Astrocyte of the spinal cord (primary cell): Measurements from ENCODE around the gene SYP.
"Not testable (repeated sequence)": the region's sequence is repeated elsewhere in the genome, so short reads cannot be mapped to it uniquely, and the experiment has no call there.

Experiments used
- DNase-seq: peaks from one replicate; pipeline ENCODE4 v3.0.0; 2011; ENCODE audit warnings: low read depth, low spot score
- H3K4me3 ChIP-seq: 2 replicates; pipeline ENCODE4 v1.5.1; 2011; ENCODE audit warnings: low read depth, mild to moderate bottlenecking, low read length, moderate library complexity
- CTCF ChIP-seq: IDR thresholded peaks from 2 replicates; pipeline ENCODE4 v1.5.1; 2012; ENCODE audit warnings: low read depth, mild to moderate bottlenecking, low read length, inconsistent platforms
- in situ Hi-C: cut with HindIII; loops from 2 replicates; pipeline ENCODE4 v1.10.0; 2017; ENCODE audit warnings: low sequenced_read_pairs

The SYP gene

GRCh38 chrX:49175435-49176274 lies 24.3 kb downstream of the SYP start:
- no peak for DNase-seq
- no peak for TF ChIP-seq CTCF
- no peak overlapping the region for H3K4me3 ChIP-seq

GRCh38 chrX:49174723-49175122 lies 25.3 kb downstream of the SYP start:
- no peak for TF ChIP-seq CTCF
- in situ Hi-C loops, result no loop called here
- DNase-seq, result no peak
- H3K4me3 ChIP-seq, result no peak overlapping the region

More at GRCh38 chrX:49175435-49176274, 24.3 kb downstream of the SYP start:
- in situ Hi-C loops, result no loop called here

GRCh38 chrX:49173544-49173943 lies 26.4 kb downstream of the SYP start:
- DNase-seq, in situ Hi-C loops, H3K4me3 ChIP-seq: not testable (repeated sequence)

- in situ Hi-C loops, result no loop called here
Observed at GRCh38 chrX:49172280-49172780, 27.7 kb downstream of the SYP start.

GRCh38 chrX:49171752-49172279 lies 28.2 kb downstream of the SYP start, which contains the start of gene PLP2:
Gene PLP2 (plus strand): TSS chrX:49171898. CDS start chrX:49172001, 103 bp downstream.
- H3K4me3 ChIP-seq, result peak within 1 kb of the TSS; percentile 72
- in situ Hi-C loops, result no loop called here
- DNase-seq, result peak; percentile 46
- no peak for TF ChIP-seq CTCF

More at GRCh38 chrX:49172280-49172780, 27.7 kb downstream of the SYP start:
- TF ChIP-seq CTCF, result no peak
- peak overlapping the region; percentile 72 for H3K4me3 ChIP-seq
- DNase-seq, result peak; percentile 39

GRCh38 chrX:49167740-49168108 lies 32.3 kb downstream of the SYP start:
- TF ChIP-seq CTCF, result no peak
- in situ Hi-C loops, result no loop called here
- peak overlapping the region; percentile 38 for H3K4me3 ChIP-seq

More at GRCh38 chrX:49167740-49168108, 32.3 kb downstream of the SYP start:
- DNase-seq, result no peak
